ENCODE results near the gene TRAPPC8. TPM values are rescaled to one million over a fixed set of nuclear protein-coding genes. Genes with fewer than 3 reads are reported as not detected.

TRAPPC8 gene
- total and polyA plus RNA-seq, 10 of the 15 experiments (the other 5 are each of a cell fraction or from before 2014, with no cell fraction given): 13.0 to 75.4 (median 24.8) TPM

DNA sequence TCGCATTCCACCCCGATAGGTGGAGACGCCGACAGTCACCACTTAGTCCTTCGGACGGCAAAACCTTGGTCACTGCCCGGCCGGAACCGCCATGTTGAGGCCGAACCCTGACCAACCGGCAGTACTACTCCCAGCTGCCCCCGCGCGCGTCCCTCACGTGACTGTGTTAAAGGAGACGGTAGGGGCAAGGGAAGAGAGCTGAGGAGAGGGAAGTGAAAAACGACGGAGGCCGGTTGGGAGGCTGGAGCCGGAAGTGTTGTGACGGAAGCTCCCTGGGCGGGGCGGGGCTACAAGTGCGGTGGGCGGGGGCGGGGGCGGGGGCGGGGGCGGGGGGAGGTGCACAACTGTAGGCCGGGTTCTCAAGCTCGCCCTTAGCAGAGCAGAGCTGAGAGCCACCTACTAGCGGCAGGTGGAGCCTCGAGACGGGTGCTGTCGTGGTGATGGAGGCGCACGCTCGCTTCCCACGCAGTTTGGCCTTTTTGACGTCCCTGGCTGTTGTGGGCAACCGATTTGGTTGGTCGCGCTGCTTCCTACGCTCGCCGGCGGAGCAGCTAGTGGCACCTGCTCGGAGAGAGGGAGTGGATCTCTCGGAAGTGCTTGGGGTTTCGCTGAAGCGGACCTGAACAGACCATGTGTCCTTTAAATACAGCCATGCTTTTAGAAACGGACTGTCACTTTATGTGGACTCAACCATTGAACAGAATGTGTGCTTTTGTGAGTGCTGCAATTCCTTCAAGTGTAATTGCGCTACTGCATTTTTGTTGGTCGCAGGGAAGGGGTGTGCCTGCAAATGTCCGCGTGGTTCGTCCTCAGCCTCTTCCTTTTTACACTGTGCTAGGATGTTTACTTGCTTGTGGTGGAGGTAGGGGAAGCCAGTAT lies at the start of gene TRAPPC8 (continued):
- no peak for TF ChIP-seq SMAD1 (IDR thresholded peaks at IDR 0.05; ENCODE audit: low read depth, partially characterized antibody)
- no peak for TF ChIP-seq KAT2A (conservative IDR thresholded peaks at IDR 0.05; ENCODE audit: control insufficient read depth, low read depth, low read length)
- TF ChIP-seq, protein P1, sequence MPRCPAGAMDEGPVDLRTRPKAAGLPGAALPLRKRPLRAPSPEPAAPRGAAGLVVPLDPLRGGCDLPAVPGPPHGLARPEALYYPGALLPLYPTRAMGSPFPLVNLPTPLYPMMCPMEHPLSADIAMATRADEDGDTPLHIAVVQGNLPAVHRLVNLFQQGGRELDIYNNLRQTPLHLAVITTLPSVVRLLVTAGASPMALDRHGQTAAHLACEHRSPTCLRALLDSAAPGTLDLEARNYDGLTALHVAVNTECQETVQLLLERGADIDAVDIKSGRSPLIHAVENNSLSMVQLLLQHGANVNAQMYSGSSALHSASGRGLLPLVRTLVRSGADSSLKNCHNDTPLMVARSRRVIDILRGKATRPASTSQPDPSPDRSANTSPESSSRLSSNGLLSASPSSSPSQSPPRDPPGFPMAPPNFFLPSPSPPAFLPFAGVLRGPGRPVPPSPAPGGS (IDR thresholded peaks at IDR 0.05; ENCODE audit: borderline replicate concordance, insufficient read depth, low read depth, low read length, poor library complexity, severe bottlenecking): peak; percentile 59
- peak; percentile 49; the same call in 1 of the 3 replicates for TF ChIP-seq POU2F2 (IDR thresholded peaks at IDR 0.05; ENCODE audit: borderline replicate concordance, low read depth, low read length)
- TF ChIP-seq GATAD2B (conservative IDR thresholded peaks at IDR 0.05; ENCODE audit: low read depth): peak; percentile 35; the same call in 1 of the 2 replicates
- TF ChIP-seq TARDBP (IDR thresholded peaks at IDR 0.05; ENCODE audit: borderline replicate concordance): peak; percentile 42; the same call in 1 of the 2 replicates
- TF ChIP-seq, protein P2, sequence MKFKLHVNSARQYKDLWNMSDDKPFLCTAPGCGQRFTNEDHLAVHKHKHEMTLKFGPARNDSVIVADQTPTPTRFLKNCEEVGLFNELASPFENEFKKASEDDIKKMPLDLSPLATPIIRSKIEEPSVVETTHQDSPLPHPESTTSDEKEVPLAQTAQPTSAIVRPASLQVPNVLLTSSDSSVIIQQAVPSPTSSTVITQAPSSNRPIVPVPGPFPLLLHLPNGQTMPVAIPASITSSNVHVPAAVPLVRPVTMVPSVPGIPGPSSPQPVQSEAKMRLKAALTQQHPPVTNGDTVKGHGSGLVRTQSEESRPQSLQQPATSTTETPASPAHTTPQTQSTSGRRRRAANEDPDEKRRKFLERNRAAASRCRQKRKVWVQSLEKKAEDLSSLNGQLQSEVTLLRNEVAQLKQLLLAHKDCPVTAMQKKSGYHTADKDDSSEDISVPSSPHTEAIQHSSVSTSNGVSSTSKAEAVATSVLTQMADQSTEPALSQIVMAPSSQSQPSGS (IDR thresholded peaks at IDR 0.05; ENCODE audit: low read length): no peak
- TF ChIP-seq IRF4 (IDR thresholded peaks at IDR 0.05; ENCODE audit: low read depth, low read length): peak; percentile 58; the same call in 1 of the 2 replicates
- TF ChIP-seq NFXL1 (IDR thresholded peaks at IDR 0.05; ENCODE audit: borderline replicate concordance): no peak
- peak; percentile 75 for TF ChIP-seq NR2C1 (IDR thresholded peaks at IDR 0.05)
- TF ChIP-seq TBL1XR1 (IDR thresholded peaks at IDR 0.05; ENCODE audit: low read depth, low read length): no peak; the same call in 1 of the 2 replicates
- no peak for TF ChIP-seq HDAC2 (IDR thresholded peaks at IDR 0.05)
- peak; percentile 49 for TF ChIP-seq SIX5 (IDR thresholded peaks at IDR 0.05; ENCODE audit: low read depth, low read length, severe bottlenecking)
- TF ChIP-seq, protein P3, sequence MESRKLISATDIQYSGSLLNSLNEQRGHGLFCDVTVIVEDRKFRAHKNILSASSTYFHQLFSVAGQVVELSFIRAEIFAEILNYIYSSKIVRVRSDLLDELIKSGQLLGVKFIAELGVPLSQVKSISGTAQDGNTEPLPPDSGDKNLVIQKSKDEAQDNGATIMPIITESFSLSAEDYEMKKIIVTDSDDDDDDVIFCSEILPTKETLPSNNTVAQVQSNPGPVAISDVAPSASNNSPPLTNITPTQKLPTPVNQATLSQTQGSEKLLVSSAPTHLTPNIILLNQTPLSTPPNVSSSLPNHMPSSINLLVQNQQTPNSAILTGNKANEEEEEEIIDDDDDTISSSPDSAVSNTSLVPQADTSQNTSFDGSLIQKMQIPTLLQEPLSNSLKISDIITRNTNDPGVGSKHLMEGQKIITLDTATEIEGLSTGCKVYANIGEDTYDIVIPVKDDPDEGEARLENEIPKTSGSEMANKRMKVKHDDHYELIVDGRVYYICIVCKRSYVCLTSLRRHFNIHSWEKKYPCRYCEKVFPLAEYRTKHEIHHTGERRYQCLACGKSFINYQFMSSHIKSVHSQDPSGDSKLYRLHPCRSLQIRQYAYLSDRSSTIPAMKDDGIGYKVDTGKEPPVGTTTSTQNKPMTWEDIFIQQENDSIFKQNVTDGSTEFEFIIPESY (IDR thresholded peaks at IDR 0.05): no peak
- TF ChIP-seq BRCA1 (IDR thresholded peaks at IDR 0.05; ENCODE audit: low read depth, low read length): no peak
- TF ChIP-seq NBN (IDR thresholded peaks at IDR 0.05): peak; percentile 86
- no peak for TF ChIP-seq HDGF (IDR thresholded peaks at IDR 0.05)
